Measurements from ENCODE around the gene CSNK1D.
"Not testable (repeated sequence)": the region's sequence is repeated elsewhere in the genome, so short reads cannot be mapped to it uniquely, and the experiment has no call there.

Gene CSNK1D

DNA sequence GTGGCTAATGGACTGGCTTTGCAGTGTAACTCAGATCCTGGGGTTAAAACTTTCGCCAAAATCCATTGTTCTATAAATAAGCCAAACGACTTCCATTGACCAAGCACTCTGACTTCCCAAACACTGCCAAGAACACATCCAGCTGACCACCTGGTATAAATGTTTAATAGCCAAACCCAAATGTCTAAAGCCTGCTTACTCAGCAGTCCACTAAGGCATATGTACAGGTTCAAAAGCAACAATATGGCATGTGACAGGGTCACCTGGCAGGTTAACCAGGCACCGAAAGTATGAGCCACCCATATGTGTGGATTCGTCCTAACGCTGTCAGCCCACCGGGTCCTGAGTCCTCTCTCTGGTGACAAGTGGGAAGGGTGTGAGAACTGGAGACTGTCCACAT is 2.1 kb downstream of the CSNK1D start:
- DNase-seq, result no peak

DNA sequence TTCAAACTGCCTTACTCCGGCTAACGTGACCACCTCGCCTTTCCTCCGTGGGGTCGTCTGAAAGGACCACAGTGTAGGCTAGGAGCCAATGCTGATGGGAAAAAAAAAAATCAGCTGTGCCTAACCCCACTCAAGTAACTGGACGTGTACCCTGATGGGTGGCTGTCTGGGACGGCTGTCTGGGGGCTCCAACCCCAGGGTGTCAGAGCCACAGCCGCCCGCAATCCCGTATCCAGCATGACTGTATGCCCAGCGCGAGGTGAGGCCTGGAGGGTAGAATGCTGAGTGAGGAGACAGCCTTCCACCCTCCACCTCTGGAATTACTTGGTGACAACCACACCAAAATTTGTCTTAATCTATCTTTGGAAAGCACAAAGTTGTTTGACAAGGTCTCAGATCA is 2.8 kb downstream of the CSNK1D start:
- no peak for DNase-seq

DNA sequence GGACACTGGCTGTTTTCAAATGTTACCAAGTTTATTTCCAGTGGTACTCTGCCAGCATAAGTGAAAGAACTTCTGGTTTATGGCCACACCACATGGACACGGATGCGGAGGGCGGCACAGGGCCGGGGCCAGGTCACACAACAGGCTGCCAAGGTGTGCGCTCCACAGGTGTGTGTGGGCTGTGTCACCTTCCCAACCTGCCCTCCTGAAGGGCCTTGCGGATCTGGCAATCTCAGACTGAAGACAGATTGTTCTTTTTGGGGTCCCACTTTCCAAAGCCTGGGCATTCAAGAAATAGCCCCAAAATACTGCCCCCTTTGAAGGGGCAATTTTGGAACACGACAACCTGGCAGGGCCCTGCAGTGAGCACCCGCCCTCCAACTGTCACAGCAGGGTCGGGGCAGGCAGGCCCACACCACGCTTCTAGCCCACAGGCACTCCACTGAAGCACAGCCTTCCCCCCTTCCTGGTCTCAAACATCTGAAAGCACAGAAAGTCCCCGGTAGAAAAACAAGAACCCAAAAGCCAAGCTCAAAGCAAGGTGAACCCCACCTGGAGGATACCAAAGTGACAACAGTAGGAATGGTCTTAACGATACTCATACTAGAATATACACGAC is 3.5 kb downstream of the CSNK1D start:
- no peak for DNase-seq

DNA sequence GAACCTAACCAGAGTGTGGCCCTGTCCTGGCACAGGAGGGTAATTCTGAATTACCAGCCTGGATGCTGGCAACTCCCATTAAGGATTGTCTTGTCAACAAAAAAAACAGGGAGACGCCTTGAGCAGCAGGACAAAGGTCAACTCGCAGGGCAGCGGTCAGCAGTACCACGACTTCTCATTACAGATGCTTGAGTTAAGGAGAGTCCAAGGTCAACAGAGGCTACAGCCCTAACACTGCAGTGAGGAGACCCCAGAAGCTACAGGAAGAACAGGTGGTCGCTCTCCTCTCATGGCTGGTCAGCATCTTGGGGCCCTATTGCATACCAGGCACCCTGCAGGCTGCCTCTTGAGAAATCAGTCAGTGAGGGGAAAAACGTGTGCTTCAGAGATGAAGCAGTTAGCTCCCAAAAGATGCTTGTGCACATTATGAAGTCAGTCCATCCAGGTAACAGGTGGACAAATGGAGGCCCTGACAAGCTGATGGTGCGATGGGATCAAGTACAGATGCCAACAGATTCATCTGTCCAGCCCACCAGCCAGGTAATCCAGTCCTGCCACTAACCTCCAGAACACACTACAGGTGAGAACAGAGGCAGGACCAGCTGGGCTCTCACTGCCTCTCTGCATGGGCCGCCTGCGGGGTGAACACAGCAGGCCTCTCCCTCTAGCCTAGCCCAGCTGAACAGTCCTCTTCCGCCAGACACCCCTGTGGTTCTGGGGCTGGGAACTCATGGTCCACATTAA is 4.2 kb downstream of the CSNK1D start:
- no peak for DNase-seq

DNA sequence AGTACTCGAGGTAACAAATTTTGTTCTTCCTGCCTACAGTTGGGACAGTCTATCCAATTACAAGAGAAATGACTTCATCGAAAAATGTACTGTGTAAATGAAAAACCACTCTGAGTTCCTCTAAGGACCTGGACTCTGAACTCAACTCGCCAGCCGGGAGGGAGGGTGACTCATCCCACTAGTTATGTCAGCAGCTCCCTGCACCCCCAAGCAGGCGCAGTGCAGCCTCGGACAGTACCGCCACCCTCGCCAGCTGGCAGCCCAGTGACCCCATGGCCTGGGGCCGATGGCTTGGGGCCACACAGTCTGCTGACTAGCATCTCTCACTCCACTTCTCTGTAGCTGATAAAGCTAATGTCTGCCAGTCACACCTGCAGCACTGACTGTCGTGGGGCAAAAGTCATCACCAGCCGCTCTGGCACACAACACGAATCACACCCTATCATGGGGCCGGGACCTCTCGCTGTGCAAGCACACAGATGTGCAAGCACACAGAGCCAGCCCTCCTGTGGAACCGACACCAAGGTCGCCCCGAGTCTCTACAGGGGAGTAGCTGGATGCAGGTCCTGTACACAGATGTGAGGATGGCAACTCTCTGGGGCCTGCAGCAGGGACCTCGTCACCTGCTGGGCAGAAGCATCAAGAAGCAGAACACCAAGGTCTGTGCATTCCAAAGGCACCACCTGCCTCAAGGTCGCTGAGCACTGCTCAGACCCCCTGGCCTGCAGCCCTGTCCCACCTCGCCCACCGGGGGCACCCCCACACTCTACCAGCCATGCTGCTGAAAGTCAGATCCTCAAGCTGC is 5.7 kb downstream of the CSNK1D start:
- DNase-seq, result peak; percentile 88

DNA sequence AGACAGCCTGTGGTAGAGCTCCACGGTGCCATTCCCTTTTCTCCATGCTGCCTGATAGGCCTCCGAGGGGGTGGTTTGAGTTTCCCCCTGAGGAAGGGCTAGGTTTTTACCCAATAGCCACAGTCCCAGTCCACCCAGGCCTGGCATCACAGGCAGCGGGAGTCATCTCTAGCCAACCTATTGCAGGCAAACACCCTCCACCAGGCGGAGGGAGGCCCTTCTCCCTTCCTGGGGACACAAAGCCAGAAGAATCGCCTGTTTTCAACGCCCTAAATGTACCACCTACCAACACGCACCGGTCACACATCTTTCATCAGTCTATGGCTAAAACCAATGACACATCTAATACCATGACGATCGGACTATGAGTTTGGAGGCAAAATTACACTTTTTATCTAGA is 7.4 kb downstream of the CSNK1D start:
- no peak for DNase-seq

DNA sequence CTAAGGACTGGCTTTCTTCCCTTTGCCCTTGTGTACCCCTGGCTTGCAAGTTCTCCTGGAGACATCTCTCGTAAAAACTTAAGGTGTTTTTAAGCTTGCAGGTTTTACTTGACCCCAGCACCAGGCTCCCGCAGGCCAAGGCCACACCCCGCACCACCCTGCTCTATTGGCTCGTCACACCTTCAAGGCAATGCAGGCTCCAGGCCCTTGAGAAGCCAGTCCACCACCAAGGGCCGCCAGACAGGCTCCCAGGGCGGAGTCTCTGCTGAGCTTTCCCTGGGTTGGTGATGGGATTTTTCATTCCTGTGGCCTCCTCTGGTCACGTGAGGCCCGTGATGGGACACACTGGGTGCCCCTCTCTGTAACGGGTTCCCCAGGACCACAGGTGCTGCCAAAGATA is 9.9 kb downstream of the CSNK1D start:
- DNase-seq, result no peak

DNA sequence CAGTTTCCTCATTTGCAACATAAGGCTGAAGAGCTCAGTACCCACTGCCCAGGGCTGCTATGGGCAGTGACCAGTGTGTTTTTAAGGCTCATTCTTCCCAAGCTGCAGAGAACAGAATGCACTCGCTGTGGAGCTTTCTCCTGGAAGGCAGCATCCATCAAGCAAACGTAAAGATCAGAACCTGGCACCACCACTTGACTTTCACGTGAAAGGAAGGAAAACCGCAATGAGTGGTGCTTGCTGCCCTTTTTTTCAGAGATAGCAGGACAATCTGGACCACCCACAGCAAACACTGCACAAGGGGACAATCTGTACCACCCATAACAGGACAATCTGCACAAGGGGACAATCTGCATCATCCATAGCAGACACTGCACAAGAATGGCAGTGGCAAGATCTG is 11.2 kb downstream of the CSNK1D start:
- no peak for DNase-seq

DNA sequence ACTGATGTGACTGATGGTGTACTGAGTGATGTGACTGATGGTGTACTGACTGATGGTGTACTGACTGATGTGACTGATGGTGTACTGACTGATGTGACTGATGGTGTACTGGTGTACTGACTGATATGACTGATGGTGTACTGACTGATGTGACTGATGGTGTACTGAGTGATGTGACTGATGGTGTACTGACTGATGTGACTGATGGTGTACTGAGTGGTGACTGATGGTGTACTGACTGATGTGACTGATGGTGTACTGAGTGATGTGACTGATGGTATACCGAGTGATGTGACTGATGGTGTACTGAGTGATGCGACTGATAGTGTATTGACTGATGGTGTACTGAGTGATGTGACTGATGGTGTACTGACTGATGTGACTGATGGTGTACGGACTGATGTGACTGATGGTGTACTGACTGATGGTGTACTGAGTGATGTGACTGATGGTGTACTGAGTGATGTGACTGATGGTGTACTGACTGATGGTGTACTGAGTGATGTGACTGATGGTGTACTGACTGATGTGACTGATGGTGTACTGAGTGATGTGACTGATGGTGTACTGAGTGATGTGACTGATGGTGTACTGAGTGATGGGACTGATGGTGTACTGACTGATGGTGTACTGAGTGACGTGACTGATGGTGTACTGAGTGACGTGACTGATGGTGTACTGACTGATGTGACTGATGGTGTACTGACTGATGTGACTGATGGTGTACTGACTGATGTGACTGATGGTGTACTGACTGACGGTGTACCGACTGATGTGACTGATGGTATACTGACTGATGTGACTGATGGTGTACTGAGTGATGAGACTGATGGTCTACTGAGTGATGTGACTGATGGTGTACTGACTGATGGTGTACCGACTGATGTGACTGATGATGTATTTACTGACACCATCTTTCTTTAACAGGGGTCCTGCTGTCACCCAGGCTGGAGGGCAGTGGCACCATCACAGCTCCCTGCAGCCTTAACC is 13.2 kb downstream of the CSNK1D start:
- not testable (repeated sequence) for DNase-seq

DNA sequence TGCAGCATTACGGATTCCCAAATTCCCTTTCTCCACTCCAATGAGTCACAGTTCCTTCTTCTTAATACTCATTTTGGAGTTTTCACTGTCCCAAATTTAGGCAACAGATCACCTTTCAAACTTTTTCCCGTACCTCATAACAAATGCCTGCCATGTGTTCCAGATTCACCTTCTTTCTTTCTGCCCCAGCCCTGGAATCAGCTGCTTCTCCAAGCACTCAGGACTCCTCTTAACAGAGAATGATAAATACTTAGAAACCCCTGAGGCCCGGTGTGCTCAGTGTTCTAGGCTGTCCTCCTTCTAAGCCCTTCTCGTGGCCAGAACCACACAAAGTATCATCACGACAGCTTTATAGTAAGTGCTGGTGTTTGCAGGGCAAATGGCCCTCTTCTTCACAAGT is 14.9 kb downstream of the CSNK1D start:
- no peak for DNase-seq

DNA sequence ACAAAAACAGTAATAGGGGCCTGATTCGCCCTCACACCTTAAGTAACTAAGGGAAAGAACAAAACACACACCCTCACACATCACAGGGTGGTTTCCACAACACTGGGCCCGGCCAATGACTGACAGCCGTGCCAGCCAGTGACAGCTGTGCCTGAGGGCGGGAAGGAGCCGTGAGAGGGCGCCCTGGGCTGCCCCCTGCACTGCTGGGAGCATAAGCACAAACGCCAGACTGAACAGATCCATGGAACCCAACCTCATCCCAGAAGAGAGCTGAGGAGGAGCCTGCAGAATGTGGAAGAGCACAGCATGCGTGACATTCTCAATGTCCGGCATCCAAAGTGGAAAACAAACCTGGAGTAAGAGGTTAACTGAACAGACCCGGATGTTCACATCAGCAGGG is 16.0 kb downstream of the CSNK1D start:
- no peak for DNase-seq

DNA sequence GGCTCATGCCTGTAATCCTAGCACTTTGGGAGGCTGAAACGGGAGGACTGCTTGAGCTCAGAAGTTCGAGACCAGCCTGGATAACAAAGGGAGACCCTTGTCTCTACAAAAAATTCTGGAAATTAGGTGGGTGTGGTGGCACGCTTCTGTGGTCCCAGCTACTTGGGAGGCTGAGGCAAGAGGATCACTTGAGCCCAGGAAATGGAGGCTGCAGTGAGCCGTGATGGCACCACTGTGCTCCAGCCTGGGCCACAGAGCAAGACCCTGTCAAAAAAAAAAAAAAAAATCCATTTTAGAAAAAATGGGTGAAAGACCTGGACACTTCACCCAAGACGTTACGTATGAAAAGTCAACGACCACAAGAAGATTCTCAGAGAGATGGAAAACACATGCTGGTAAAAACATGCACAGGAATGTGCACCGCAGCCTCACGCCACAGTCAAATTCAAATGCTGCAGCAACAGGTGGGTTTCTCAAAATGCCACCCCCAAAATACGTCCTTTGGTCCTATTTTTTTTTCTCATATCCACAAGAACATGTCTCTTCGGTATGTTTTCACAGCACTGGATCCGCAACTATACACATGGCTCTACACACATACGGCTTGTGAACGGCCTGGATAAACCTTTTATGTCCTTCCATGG is 17.1 kb downstream of the CSNK1D start:
- DNase-seq, result no peak

DNA sequence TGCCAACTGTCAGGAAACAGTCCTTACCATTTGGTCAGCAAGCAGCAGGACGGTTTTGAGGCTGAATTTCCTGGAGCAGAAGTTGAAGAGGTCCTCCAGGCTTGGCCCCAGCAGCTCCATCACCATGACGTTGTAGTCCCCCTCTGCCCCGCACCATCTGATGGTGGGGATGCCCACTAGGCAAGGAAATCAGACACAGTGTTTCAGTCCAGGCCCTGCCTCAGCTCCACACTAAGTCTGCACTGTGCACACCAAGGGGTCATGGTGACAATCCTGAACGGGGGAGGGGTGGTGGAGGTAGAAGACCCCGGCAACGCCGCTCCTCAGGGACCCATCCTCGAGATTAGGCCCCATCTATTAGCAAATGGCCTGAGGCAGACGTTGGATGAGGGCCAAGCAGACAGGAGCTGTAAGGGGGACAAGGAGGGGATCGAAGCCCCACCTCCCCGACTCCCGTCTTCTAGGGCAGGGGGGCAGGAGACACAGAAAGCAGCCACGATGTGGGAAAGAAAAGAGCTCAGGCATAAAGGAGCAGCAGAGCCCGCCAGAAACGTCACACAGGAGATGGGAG is 18.0 kb downstream of the CSNK1D start:
- no peak for DNase-seq

DNA sequence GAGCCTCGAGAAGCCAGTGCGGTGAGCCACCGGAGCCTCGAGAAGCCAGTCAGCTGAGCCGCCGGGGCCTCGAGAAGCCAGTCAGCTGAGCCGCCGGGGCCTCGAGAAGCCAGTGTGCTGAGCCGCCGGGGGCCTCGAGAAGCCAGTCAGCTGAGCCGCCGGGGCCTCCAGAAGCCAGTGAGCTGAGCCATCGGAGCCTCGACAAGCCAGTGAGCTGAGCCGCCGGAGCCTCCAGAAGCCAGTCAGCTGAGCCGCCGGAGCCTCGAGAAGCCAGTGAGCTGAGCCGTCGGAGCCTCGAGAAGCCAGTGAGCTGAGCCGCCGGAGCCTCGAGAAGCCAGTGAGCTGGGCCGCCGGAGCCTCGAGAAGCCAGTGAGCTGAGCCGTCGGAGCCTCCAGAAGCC is 18.8 kb downstream of the CSNK1D start:
- not testable (repeated sequence) for DNase-seq

DNA sequence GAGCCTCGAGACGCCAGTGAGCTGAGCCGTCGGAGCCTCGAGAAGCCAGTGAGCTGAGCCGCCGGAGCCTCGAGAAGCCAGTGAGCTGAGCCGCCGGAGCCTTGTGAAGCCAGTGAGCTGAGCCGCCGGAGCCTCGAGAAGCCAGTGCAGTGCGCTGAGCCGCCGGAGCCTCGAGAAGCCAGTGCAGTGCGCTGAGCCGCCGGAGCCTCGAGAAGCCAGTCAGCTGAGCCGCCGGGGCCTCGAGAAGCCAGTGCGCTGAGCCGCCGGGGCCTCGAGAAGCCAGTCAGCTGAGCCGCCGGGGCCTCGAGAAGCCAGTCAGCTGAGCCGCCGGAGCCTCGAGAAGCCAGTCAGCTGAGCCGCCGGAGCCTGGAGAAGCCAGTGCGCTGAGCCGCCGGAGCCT is 19.4 kb downstream of the CSNK1D start:
- DNase-seq, result not testable (repeated sequence)

DNA sequence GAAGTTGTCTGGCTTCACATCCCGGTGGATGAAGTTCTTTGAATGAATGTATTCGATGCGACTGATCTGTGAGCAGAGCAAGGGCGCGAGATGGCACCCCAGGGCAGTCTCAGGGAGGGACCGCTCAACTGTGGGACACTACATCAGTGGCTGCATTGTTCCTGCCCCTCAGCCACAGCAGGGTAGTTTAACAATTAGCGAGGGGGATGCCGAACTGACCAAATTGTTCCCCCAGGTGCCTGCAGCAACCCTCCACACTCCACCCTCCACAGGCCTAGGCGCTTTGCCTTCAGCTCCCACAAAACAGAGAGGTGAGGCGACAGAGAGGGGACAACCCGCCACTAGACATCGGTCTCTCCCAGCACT is 20.3 kb downstream of the CSNK1D start:
- DNase-seq, result no peak

DNA sequence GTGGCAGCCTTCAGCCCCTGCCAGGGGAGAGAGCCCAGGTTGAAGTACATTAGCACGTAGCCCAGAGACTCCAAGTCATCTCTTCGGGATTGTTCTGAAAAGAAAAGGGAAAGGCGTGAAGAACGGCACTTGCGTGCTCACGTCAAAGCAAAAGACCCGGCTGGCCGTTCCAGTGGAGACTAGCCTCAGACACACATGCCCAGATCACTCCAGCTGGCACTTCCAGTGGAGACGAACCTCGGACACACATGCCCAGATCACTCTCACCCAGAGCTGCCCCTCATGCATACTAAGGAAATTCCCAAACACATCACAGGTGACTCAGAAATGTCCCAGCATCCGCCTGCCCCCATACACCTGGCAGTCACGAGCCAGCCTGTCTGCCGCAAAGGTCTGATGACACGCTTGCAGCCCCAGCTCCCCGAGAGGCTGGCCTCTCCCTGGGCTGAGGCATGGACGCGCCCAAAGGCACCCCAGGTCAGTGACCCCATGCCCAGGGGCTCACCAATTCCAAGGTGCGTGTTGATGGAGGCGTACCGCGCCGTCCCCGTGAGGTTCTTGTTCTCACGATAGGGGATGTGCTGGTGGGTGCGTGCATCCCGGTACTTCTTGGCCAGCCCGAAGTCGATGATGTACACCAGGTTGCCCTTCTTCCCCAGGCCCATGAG is 20.9 kb downstream of the CSNK1D start:
- no peak for DNase-seq

DNA sequence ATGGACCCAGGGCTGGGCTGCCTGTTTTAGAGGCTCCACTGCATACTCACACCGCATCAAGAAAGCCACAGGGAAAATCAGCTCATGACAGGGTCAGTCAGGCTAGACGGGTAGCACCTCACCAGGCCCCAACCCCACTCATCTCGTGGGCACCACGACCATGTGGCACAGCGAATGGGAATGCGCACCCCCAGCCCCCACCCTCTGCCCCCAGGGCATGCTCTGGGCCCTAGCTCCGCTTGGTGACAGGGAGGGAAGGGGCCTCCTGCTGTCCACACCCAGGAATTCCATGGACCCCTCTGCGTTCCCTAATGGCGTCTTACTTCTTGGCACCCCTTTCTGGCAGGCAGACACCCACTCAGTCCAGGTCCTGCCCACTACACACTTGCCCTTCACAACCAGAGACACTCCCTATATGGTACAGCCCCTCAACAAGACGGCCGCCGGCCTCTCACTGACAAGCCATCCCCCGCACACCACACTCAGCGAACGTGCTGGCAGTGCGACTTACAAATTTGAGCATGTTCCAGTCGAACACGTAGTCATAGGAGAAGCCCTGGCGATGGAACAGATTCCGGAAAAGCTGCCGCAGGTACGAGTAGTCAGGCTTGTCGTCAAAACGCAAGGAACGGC is 22.5 kb downstream of the CSNK1D start:
- no peak for DNase-seq

DNA sequence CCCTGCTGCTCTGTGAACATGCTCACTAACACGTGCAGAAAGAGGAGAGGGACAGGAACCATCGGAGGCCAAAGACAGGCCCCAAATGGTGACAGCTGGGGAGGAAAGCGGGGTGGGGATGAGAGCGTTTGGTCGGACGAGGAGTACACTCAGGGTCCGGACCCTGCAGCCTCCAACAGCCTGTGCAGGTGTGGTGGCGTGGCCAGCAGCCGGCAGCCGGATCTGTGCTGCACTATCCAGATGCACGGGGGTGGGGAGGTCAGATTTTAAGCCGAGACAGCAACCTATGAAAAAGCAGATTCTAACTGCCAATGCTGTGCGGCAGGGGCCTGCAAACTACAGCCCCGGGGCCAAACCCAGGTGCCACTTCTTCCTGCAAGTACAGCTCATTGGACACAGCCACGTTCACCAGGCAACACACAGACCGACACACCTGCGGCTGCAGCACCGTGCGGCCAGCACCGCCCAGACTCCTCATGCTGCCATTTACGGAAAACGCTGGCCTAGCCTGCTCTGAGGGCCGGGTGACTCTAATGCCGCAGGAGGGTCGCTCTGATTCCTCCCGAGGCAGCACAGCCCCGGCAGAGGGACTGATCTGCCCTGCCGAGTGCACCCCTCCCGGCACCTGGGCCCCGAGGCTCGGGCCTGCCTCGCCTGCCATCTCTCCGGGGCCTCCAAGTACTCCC is 23.5 kb downstream of the CSNK1D start:
- no peak for DNase-seq
